Epithelial cell of proximal tubule (primary cell): Measurements from ENCODE around the gene TRMT112. TPM values are rescaled to one million over a fixed set of nuclear protein-coding genes. Genes with fewer than 3 reads are reported as not detected.

Experiments used
- DNase-seq: peaks from one replicate; pipeline ENCODE4 v3.0.0-alpha.2; 2011; ENCODE audit warnings: low read depth
- H3K4me3 ChIP-seq: 2 replicates; pipeline ENCODE4 v1.5.1; 2011; ENCODE audit warnings: low read depth, mild to moderate bottlenecking, low read length
- total RNA-seq: library from RNA; depleted of rRNA; stranded (reverse); fragments of >200 nt; gene quantifications from 2 replicates; pipeline ENCODE4 v1.2.3, GENCODE V29; 2015
- TF ChIP-seq, protein P1 (sequence below): conservative IDR thresholded peaks from 2 replicates; pipeline ENCODE4 v1.5.1; 2012; ENCODE audit warnings: low read depth, mild to moderate bottlenecking, low read length

The TRMT112 gene
- total RNA-seq, 1 donor from 2014 or later: 470 TPM

DNA sequence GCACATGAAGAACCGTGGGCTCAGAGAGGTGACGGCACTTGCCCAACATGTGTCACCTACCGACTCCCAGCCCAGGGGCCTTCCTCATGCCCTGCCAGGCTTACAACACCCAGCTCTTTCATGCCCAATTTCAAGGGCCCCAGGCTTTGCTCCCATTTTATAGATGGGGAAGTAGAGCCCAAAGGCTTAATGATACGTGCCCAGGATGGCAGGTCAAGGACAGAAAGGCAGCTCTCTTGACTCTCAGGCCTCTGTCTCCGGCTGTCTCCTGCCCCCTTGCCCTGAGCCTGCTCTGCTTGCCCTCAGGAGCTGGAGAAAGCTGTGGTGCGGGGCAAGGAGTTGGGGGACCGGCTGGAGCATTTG lies 31.6 kb upstream of the TRMT112 start:
- H3K4me3 ChIP-seq: no peak overlapping the region
- DNase-seq: no peak
- TF ChIP-seq, protein P1, sequence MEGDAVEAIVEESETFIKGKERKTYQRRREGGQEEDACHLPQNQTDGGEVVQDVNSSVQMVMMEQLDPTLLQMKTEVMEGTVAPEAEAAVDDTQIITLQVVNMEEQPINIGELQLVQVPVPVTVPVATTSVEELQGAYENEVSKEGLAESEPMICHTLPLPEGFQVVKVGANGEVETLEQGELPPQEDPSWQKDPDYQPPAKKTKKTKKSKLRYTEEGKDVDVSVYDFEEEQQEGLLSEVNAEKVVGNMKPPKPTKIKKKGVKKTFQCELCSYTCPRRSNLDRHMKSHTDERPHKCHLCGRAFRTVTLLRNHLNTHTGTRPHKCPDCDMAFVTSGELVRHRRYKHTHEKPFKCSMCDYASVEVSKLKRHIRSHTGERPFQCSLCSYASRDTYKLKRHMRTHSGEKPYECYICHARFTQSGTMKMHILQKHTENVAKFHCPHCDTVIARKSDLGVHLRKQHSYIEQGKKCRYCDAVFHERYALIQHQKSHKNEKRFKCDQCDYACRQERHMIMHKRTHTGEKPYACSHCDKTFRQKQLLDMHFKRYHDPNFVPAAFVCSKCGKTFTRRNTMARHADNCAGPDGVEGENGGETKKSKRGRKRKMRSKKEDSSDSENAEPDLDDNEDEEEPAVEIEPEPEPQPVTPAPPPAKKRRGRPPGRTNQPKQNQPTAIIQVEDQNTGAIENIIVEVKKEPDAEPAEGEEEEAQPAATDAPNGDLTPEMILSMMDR: no peak

DNA sequence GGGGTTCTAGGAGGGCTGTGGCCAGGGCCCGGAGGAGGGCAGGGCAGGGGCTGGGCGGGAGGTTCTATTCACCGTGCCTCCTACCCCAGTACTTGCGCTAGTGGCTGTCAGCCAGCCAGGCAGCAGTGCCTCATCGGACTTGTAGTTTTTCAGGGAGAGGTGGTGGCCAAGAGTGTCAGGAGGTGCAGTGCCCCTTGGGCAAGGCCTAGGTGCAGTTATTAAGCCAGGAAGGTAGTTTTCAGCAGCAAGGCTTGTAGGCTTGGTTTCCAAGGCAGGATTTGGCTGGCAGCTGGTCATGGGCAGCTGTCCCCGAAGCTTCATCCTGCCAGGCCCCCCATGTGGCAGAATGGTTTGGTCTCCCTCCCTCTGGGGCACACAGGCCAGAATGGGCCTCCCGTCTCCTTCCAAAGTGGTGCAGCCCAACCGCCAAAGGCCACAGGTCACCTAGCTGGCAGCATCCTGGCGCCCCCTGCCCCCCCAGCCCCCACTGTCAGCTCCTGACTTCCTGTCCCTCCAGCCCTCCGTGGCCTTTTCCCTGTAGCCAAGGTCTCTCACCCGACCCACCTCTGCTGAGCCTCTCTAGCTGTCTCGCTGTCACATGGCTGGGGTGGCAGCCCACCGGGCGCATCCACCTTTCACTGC lies 31.1 kb upstream of the TRMT112 start:
- no peak for DNase-seq
- TF ChIP-seq, protein P1: no peak
- H3K4me3 ChIP-seq: no peak overlapping the region

DNA sequence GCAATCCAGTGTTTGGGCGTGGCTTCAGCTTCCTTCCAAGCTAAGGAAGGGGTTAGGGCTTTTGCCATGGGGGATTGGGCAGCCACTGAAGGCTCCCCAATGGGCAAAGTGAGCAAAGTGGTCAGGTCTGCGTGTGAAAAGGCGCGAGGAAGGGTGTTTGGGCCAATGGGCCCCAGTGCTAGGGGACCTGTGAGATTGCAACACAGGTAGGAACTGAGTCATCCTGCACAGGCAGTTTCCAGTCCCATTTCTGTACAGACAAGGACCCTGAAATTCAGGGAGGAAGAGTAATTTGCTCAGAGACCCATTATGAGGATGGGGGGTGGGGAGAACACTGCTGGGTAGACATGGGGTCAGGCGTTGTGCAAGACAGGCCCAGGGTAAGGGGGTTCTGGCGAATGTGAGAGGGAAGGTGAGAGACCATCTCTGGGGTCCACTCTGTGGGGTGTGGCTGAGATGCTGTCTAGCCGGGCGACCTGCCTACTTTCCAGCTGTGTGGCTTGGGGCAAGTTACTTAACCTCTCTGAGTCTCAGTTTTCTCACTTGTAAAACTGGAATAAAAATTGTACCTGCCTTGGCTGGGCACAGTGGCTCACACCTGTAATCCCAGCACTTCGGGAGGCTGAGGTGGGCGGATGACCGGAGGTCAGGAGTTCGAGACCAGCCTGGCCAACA lies 30.0 kb upstream of the TRMT112 start:
- no peak for DNase-seq
- TF ChIP-seq, protein P1: no peak

GRCh38 chr11:64344787-64345186 lies 27.4 kb upstream of the TRMT112 start:
- TF ChIP-seq, protein P1: no peak
- H3K4me3 ChIP-seq: no peak overlapping the region
- no peak for DNase-seq

More for the DNA sequence above, 30.0 kb upstream of the TRMT112 start:
- no peak overlapping the region for H3K4me3 ChIP-seq

GRCh38 chr11:64343767-64344559 lies 26.6 kb upstream of the TRMT112 start:
- TF ChIP-seq, protein P1: peak; percentile 58
- H3K4me3 ChIP-seq: no peak overlapping the region
- no peak for DNase-seq

DNA sequence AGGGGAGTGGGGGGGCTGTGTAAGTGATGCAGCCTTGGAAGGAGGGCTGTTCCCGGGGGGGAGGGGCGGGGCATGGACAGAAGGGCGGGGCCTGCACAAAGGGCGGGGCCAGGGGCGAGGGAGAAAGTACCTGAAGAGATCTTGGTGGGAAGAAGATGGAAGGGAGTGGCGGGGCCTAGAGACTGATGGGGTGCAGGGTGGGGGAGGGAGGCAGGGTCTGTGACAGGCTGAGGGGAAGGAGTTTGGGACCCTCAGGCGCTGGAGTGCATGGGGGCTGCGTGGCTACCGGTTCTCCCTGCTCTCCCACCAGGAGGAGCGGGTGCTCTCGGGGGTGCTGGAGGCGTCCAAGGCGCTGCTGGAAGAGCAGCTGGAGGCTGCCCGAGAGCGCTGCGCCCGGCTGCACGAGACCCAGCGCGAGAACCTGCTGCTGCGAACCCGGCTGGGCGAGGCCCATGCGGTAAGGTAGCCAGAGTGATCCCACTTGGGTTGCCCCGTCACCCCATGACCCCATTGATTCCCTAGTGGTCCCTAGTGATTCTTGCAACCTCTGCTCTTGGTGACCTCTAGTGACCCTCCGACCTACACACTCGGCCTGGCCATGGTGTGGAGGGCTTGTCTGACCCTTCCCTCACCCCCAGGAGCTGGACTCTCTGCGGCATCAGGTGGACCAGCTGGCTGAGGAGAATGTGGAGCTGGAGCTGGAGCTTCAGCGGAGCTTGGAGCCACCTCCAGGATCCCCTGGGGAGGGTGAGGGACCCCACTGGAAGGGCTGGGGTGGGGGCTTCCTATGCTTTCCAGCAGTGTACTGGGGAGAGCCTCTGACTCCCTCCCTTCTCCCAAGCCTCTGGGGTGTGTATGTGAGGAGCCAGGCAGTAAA lies 25.7 kb upstream of the TRMT112 start:
- TF ChIP-seq, protein P1: no peak
- peak overlapping the region; percentile 52 for H3K4me3 ChIP-seq
- DNase-seq: no peak
